ENCODE data around the gene INTS12.
"Not testable (repeated sequence)": the region's sequence is repeated elsewhere in the genome, so short reads cannot be mapped to it uniquely, and the experiment has no call there.

Gene INTS12, protein sequence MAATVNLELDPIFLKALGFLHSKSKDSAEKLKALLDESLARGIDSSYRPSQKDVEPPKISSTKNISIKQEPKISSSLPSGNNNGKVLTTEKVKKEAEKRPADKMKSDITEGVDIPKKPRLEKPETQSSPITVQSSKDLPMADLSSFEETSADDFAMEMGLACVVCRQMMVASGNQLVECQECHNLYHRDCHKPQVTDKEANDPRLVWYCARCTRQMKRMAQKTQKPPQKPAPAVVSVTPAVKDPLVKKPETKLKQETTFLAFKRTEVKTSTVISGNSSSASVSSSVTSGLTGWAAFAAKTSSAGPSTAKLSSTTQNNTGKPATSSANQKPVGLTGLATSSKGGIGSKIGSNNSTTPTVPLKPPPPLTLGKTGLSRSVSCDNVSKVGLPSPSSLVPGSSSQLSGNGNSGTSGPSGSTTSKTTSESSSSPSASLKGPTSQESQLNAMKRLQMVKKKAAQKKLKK

DNA sequence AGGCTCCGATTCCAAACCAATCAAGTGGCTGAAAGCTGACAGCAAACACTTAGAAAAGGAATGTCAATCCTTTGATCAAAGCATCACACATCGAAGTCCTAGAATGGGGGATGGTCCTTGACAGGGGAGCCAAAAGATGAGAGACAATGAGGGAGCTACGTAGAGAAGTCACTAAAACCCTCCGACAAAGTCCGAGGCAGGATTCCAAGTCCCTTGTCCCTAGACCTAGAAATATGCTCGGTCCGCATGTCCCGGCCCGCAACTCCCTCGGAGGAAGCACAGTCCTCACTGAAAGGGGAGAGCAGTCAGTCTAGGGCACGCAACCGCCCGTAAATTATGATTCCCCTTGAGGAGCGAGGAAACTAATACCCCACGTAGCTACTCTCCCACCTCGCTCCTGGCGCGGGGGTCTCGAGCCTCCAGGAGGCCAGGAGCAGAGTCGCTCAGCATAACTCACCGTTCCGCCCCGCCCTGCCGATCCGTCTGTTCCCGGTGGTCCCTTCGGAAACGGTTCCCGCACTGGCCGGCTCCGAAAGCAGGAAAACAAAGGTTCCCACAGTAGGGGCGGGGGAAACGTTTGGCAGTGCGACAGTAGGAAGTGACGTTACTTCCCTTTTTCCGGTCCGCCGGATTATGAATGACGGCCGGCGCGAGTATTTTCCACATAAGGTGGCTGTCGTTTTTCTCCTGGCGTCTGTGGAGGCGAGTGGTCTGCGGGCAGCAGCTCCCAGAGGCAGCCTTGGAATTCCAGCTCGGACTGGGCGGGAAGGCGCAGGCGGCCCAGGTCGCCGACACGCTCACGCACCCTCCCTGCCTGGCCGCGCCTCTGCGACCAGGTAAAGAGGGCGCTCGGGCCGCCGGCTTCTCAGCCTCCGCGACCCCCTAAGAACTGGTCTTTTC lies at the start of gene INTS12, which contains the start of gene GSTCD:
INTS12 (minus strand) TSS at position 509 of the 900 bp plus-strand sequence. CDS start 8,684 bp downstream, outside the sequence.
GSTCD (plus strand) TSS at position 604 of the 900 bp plus-strand sequence. CDS start 8,830 bp downstream, outside the sequence.
- DNase-seq (ENCODE audit: low read depth) = peak; percentile 83

DNA sequence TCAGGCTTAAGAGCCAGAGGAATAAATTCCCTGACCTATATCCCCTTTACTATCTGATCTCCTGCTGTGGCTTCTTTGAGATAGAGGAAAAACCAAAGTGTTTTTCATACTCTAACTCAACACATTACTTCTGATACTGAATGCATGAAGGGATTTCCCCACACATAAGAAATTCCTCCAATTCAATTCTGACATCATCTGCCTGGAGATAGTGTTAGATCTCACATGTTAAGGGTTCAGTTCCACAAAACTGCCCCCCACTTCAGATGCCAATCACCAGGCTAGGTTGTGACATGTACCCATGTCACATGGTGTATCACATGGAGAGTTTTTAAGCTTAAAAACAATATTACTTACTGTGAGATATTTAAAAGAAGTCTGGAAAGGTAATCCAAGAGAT lies 46.9 kb upstream of the INTS12 start:
- DNase-seq (ENCODE audit: low read depth) = no peak

DNA sequence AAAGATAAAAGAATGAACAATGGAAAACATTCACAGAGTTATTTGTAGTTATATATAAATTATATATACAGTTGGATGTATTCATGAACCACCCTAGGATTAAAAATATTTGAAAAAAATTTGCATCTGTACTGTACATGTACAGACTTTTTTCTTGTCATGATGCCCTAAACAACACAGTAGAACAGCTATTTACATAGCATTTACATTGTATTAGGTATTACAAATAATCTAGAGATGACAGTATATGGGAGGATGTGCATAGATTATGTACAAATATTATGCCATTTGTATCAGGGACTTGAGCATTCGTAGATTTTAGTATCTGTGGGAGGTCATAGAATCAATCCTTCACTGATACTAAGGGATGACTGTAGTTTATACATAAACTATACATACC lies 44.9 kb upstream of the INTS12 start:
- DNase-seq (ENCODE audit: low read depth) = no peak

DNA sequence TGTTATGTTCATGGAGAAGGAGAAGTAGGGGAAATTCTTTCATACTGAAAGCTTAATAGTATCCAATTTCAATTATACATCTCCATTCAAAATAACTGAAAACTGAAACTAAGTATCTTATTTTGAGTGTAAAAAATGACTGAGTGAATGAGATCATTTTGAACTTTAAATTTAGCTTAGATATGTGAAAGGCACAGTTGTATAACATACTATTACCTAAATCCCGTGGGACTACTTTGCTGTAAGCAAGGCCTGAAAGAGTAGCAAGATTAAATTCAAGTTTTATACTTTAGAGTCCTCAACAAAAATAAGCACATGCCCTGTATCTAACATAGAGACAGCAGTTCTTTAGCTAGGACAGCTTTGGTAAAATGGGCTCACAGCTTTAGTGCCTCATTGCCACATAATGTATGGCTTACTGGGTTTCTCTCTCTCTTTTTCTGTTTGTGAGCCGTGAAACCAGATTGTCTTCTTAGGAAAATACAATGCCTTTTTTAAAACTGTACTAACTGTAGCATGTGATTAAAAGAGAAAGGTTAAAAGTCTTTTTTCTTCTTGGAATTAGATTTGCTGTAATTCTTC lies 43.3 kb upstream of the INTS12 start:
- DNase-seq (ENCODE audit: low read depth) = no peak

DNA sequence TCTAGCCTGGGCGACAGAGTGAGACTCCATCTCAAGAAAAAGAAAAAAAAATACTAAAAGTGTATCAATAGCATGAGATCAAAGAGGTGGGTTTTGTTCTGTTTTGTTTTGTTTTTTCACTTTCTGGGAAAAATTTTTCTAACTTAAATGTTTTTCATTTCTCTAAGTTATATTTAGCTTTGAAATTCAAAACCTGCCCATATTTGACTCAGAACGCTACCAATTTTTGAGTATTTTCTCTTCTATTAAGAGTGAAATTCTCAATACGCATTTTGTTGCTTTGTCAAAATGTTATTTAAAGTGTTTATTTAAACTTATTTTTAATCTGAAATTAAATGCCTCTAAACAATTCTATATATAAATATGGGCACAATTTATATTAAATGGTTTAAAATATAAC lies 39.7 kb upstream of the INTS12 start:
- no peak for DNase-seq (ENCODE audit: low read depth)

DNA sequence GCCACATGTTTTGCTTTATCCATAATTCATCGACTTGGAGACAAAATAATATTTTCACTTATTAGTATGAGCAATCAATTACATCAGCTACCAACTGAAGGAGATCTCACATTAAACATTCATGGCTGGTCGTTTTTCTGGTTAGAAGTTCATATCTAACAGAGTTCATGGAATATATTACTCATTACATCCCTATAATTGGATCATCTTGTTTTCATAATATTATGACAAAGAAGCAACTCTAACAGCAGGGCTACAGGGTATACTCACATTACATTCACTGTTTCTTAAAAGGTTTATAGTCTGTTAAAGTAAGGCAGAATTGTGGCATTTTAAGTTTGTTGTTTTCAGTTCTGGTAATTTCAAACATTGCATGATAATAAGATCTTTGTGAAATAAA lies 33.1 kb upstream of the INTS12 start:
- no peak for DNase-seq (ENCODE audit: low read depth)

DNA sequence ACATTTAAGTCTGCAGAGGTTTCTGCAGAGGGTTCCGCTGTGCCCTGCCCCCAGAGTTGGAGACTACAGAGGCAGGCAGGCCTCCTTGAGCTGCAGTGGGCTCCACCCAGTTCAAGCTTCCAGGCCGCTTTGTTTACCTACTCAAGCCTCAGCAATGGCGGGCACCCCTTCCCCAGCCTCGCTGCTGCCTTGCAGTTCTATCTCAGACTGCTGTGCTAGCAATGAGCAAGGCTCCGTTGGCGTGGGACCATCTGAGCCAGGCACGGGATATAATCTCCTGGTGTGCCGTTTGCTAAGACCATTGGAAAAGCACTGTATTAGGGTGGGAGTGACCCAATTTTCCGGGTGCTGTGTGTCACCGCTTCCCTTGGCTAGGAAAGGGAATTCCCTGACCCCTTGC lies 26.7 kb upstream of the INTS12 start:
- DNase-seq (ENCODE audit: low read depth) = not testable (repeated sequence)

DNA sequence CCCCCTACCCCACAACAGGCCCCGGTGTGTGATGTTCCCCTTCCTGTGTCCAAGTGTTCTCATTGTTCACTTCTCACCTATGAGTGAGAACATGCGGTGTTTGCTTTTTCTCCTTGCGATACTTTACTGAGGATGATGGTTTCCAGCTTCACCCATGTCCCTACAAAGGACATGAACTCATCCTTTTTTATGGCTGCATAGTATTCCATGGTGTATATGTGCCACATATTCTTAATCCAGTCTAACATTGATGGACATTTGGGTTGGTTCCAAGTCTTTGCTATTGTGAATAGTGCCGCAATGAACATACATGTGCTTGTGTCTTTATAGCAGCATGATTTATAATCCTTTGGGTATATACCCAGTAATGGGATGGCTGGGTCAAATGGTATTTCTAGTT lies 21.4 kb upstream of the INTS12 start:
- DNase-seq (ENCODE audit: low read depth) = not testable (repeated sequence)

DNA sequence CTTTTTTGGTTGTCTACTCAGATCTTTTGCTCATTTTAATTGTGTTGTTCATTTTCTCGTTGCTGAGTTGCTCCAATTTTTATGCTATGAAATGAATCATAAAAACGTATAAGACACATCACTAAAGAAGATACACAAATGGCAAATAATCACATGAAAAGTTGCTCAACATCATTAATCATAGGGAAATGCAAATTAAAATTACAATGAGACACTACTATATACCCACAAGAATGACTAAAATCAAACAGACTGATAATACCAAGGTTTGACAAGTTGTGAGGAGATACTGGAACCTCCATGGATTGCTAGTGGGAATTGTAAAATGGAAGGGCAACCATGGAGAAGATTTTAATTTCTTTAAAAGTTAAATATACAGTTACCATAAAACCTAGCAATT lies 17.1 kb upstream of the INTS12 start:
- no peak for DNase-seq (ENCODE audit: low read depth)

DNA sequence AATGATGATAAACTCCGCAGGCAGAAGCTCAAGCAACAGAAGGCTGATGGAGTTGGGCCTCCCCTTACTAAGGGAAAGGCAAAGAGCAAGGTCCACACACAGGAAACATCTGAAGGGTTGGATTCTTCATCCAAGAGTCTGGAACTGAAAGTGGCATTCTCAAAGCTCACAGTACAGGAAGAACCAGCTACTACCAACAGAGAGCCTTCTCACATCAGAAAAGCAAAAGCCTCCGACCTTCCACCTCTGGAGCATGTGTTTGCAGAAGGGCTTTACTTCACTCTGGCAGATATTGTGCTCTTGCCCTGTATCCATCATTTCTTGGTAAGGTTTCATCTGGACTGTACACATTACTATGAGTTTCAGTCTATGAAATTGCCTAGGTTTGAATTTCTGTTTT lies 10.7 kb upstream of the INTS12 start:
- no peak for DNase-seq (ENCODE audit: low read depth)

DNA sequence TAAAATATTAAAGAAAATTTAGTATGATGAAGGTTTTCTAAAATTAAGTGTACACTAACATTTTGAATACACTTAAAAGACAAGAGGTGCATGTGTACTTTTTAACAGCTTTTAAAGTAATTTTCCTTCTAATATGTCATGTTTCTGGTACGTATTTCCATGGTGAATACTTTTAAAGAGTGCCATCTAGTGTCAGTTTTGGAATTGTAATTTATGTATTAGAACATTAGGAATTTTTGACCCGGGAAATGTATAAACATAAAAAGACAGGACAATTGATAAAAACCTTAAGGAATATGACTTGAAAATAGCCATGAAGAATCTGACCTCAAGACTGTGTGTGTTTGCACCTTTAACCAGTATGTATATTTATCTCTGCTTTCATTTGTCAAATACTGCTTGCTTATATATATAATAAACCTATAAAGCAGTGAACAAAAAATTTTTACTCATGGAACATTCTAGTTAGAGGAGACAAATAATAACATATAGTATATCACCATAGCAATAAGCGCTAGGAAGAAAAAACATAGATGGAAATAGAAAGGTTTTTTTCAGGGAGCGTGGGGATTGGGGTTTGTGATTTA lies 7.3 kb upstream of the INTS12 start:
- DNase-seq (ENCODE audit: low read depth) = no peak

DNA sequence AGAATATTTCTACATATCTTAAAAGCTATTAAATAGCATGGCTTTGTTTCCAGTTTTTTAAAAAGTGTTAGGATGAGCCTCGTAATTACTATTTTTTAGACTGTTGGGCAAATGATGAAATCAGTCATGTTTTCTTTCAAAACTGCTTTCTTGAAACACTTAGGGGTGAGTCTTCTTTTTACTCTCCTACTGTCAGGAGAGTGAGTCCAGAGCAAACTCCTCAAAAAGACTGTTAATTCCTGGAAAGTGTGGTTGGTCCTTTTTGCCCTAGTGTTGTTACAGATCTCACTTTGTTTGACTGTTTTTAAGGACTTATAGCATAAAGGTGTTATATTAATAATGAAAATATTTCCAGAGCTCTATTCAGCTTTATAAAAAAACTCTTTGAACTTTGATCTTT lies 6.4 kb upstream of the INTS12 start:
- DNase-seq (ENCODE audit: low read depth) = no peak

DNA sequence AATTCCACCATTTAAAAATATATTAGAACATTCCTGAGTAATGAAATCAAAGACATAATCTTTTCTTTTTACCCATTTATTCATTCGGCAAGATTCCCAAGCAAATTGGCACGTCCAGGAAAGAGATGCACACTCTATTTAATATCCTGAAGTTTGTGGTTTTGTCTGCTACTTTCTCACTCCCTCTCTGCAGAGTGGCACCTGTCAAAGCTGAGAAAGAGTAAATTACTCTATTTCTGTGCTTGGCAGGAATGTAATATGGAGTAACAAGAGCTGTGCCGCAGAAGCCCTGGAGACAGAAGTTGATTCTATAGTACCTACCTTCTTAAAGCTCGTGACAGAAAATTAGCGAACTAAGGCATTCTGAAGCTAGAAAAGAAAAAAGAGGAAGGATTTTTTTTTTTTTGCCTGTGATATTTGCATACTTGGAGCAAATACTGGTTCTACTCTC lies 5.6 kb upstream of the INTS12 start:
- no peak for DNase-seq (ENCODE audit: low read depth)

DNA sequence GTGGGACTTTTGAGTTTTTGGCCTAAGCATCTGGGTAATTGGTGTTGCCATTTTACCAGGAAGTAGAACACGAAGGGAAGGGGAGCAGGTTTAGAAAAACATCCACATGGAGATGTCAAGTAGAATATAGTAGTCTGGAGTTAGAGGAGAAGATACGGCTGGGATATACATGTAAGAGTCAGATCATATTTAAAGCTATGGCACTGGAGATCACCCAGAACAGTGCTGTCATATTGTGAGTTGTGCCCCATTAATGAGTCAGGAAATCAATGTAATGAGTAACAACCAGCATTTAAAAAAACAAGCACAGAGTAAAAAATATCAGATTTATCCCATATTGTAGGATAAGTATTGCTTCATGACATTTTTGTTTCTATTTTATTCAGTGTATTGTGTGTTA lies 4.3 kb upstream of the INTS12 start:
- DNase-seq (ENCODE audit: low read depth) = no peak

DNA sequence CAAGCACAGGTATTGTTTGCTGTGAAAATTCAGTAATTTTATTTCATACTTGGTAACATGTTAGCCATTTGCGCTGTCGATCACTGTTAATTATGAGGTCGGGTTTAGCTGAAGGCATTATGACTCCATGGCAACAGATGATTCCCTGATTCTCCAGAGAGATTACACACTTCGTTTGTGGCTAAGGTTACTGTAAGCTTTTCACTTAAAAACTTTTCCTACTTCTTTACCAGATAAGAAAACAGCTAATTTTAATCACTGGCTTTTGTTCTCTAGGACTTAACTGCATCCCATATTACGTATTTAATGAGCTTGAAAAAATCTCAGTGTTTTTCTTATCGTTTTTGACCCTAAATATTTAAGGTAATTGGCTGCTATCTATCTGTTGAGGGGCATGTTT lies 2.2 kb upstream of the INTS12 start:
- no peak for DNase-seq (ENCODE audit: low read depth)

DNA sequence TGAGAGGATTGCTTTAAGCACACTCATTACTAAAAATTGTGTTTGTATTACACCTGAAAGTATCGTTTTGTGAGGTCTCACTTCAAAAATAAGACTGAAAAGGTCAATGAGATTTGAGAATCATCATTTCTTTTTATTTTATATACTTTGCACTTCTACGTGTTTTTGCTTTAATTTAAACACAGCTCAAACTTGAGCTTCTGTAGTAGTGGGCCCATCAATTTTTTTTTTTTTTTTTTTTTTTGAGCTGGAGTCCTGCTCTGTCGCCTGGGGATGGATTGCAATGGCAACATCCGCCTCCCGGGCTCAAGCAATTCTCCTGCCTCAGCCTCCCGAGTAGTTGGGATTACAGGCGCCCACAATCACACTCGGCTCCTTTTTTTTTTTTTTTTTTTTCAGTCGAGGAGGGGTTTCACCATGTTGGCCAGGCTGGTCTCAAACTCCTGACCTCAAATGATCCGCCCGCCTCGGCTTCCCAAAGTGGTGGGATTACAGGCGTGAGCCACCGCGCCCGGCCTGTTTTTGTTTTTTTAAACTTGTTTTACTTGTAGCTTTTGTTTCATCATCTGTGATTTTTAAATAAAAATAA lies 1.6 kb upstream of the INTS12 start:
- no peak for DNase-seq (ENCODE audit: low read depth)

DNA sequence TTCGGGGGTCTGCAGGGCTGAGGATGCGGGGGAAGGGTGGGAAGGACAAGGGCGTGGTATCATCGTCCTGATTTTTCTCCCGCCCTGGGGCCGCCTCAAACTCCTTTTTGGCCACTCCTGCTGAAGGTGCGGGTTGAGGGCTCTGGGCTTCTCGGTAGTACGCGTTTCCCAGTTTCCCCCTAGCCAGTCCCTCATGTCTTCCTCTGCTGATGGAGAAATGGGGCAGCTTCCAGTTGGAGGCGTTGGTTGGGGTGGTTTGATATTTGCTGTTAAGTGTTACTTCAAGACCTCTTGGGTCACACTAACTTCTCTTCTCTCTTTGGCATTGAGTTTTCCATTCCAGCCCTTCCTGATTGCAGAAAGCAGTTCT lies 577 bp upstream of the INTS12 start:
- DNase-seq (ENCODE audit: low read depth) = no peak

DNA sequence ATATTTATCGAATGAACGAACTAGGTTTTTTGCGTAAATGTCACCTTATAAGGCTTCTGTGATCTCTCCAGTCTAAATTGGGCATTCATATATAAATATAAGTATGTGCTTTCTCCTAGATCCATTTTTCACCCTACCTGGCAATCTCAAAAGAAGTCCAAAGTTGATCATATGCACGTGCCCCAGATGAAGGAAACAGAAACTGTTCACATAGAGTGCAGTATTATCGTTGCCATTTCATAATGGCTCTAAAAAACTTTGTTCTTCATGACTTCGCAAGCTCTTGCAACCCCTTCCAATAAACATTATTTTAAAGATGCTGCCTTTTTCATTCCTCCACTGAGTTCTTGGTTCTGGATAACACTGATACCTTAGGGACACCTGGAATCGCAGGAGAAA lies 708 bp downstream of the INTS12 start:
- DNase-seq (ENCODE audit: low read depth) = no peak

DNA sequence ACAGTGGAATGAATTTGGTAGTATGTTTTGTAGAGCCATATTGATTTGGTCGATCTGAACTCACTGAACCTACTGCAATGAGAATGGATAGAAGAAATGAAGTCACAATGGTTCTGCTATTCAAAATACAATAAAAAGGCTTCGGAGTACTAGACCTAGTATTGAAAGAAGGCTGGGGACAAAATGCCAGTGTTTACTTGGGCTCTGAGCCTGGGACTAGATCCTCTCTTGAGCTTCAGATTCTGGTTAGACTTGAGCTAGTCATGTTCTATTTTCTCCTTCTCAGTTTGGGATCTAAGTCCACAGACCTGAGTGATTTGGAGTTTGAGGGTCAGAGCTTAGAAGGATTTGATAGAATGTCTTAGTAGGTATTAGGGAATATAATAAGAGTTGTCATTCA lies 9.9 kb downstream of the INTS12 start:
- no peak for DNase-seq (ENCODE audit: low read depth)

DNA sequence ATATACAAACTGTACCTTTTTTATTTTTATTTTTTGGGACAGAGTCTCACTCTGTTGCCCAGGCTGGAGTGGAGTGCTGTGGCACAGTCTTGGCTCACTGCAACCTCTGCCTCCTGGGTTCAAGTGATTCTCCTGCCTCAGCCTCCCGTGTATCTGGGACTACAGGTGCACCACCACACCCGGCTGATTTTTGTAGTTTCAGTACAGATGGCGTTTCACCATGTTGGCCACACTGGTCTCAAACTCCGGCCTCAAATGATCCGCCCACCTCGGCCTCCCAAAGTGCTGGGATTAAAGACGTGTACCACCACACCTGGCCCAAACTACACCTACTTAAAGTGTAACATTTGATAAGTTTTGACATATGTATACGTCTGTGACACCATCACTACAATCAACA lies 12.7 kb downstream of the INTS12 start:
- DNase-seq (ENCODE audit: low read depth) = not testable (repeated sequence)

DNA sequence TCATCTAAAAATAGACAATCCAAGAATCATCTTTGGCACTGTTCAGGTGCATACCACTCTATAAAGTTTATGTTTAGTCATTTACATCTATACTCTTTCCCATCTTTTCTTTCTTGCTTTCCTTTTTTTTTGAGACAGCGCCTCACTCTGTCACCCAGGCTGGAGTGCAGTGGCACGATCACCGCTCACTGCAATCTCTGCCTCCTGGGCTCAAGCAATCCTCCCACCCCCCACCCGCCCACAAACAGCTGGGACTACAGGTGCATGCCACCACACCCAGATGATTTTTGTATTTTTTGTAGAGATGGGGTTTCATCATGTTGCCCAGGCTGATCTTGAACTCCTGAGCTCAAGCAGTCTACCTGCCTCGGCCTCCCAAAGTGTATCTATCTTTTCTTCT lies 13.7 kb downstream of the INTS12 start:
- not testable (repeated sequence) for DNase-seq (ENCODE audit: low read depth)

DNA sequence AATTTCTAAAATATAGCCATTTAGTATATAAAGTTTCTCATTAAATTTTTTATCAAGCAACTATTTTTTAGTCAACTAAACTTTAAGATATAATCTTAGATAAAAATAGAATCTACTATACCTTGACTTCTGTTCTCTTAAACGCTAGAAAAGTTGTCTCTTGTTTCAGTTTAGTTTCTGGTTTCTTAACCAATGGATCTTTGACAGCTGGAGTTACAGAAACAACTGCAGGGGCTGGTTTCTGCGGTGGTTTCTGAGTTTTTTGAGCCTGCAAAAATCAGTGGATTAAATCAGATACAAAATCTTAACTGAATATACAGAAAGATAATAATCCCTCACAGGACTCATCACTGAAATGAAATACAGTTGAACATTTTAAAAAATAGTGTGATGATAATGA lies 21.9 kb downstream of the INTS12 start:
- no peak for DNase-seq (ENCODE audit: low read depth)

Measured in stimulated activated CD8-positive, alpha-beta memory T cell treated with anti-CD3 and anti-CD28 coated beads, Interleukin-12 subunit alpha, Interleukin-12 subunit beta, amount 100 ng/mL, for 1 hour (primary cell).